SK-N-SH (cell line): Measurements from ENCODE around the gene RPL9. TPM values are rescaled to one million over a fixed set of nuclear protein-coding genes. Genes with fewer than 3 reads are reported as not detected.

Experiments
- CTCF ChIA-PET: fragments of 300-600, 350-600 bp; formaldehyde crosslinking; extraction: SDS; loops from one replicate; lab custom pipeline; 2021; lab: Yijun Ruan, JAX
- POLR2A ChIA-PET: fragments of 350-600 bp; sonication (Branson Sonifier 250); formaldehyde crosslinking; extraction: SDS; loops from one replicate; lab custom pipeline; 2020; ENCODE audit warnings: antibody characterized with exemption, inconsistent platforms; lab: Yijun Ruan, JAX
- DNase-seq: peaks from one replicate; pipeline ENCODE4 v3.0.0; 2012
- H2AFZ ChIP-seq: fragments of 200-600 bp; sonication (generic); 2 replicates; pipeline ENCODE4 v1.8.1; 2016; ENCODE audit warnings: antibody characterized with exemption, mild to moderate bottlenecking, low read depth
- H3F3A ChIP-seq: fragments of 200-600 bp; sonication (generic); replicated peaks from 2 replicates; pipeline ENCODE3; 2016; ENCODE audit warnings: antibody characterized with exemption, mild to moderate bottlenecking; ENCODE audit not compliant: insufficient read depth
- H3K27ac ChIP-seq, 2 experiments: fragments of 200-500 bp in 1 of 2; fragments of 200-600 bp in 1 of 2; sonication (Bioruptor generic) in 1 of 2; sonication (generic), shearing (Covaris generic) in 1 of 2; 2 replicates each; pipeline versions ENCODE4 v1.5.1 to v1.6.1; 2014 to 2016; ENCODE audit warnings: low read depth in 2 of 2, inconsistent platforms in 1 of 2, low read length in 1 of 2, mild to moderate bottlenecking in 1 of 2, mixed read lengths in 1 of 2
- H3K27me3 ChIP-seq: fragments of 200-600 bp; sonication (generic), shearing (Covaris generic); 2 replicates; pipeline ENCODE4 v1.6.1; 2016; ENCODE audit warnings: mixed run types; ENCODE audit not compliant: insufficient read depth
- H3K36me3 ChIP-seq, 2 experiments: fragments of 200-500 bp in 1 of 2; fragments of 200-600 bp in 1 of 2; sonication (Bioruptor generic) in 1 of 2; sonication (generic) in 1 of 2; replicated peaks in 1 of 2; 2 replicates each; pipeline versions ENCODE3 to v1.5.1; 2014 to 2016; ENCODE audit warnings: low read length in 1 of 2, mild to moderate bottlenecking in 1 of 2; ENCODE audit not compliant: insufficient read depth in 2 of 2, control insufficient read depth in 1 of 2
- H3K4me1 ChIP-seq, 2 experiments: fragments of 200-500 bp in 1 of 2; fragments of 200-600 bp in 1 of 2; sonication (Bioruptor generic) in 1 of 2; sonication (generic), shearing (Covaris generic) in 1 of 2; 2 replicates each; pipeline versions ENCODE4 v1.5.1 to v1.6.1; 2014 to 2016; ENCODE audit warnings: low read depth in 1 of 2, low read length in 1 of 2, mixed run types in 1 of 2; ENCODE audit not compliant: insufficient read depth in 2 of 2, control insufficient read depth in 1 of 2
- H3K4me2 ChIP-seq: fragments of 200-600 bp; sonication (generic), shearing (Covaris generic); 2 replicates; pipeline ENCODE4 v1.6.1; 2017; ENCODE audit warnings: mixed run types
- H3K4me3 ChIP-seq, 2 experiments: fragments of 200-500 bp in 1 of 2; fragments of 200-600 bp in 1 of 2; sonication (Bioruptor generic) in 1 of 2; sonication (generic), shearing (Covaris generic) in 1 of 2; 2 replicates each; pipeline versions ENCODE4 v1.5.1 to v1.8.1; 2014 to 2016; ENCODE audit warnings: low read depth in 2 of 2, inconsistent platforms in 1 of 2, low read length in 1 of 2, mild to moderate bottlenecking in 1 of 2, mixed read lengths in 1 of 2, moderate library complexity in 1 of 2
- H3K79me2 ChIP-seq: fragments of 200-600 bp; sonication (generic); 2 replicates; pipeline ENCODE4 v1.8.1; 2017; ENCODE audit warnings: mild to moderate bottlenecking; ENCODE audit not compliant: insufficient read depth
- H3K9ac ChIP-seq: fragments of 200-600 bp; sonication (generic); 2 replicates; pipeline ENCODE4 v1.6.1; 2017; ENCODE audit warnings: mixed run types
- H3K9me2 ChIP-seq: fragments of 200-600 bp; sonication (generic); 2 replicates; pipeline ENCODE4 v1.6.1; 2017; ENCODE audit warnings: mixed run types
- H3K9me3 ChIP-seq: fragments of 200-600 bp; sonication (generic); 2 replicates; pipeline ENCODE4 v1.6.1; 2017; ENCODE audit warnings: mixed run types, mild to moderate bottlenecking, moderate library complexity
- H4K20me1 ChIP-seq: fragments of 200-600 bp; sonication (generic); 2 replicates; pipeline ENCODE4 v1.6.1; 2017; ENCODE audit warnings: mild to moderate bottlenecking, mixed run types; ENCODE audit not compliant: insufficient read depth
- CHD2 ChIP-seq: fragments of 150-350 bp; IDR thresholded peaks from 2 replicates; pipeline ENCODE4 v1.6.1; 2018; ENCODE audit warnings: low read length; ENCODE audit not compliant: partially characterized antibody
- EP300 ChIP-seq, 2 experiments: IDR thresholded peaks; 2 replicates each; pipeline versions ENCODE4 v1.4.0 to v1.6.1; 2012; ENCODE audit warnings: borderline replicate concordance in 1 of 2, low read depth in 1 of 2, low read length in 1 of 2
- EZH2phosphoT487 ChIP-seq: fragments of 200-600 bp; sonication (generic); IDR thresholded peaks from 2 replicates; pipeline ENCODE4 v1.6.1; 2017; ENCODE audit warnings: low read depth, mixed run types, mild to moderate bottlenecking, antibody characterized with exemption, moderate library complexity, borderline replicate concordance
- FOSL2 ChIP-seq: IDR thresholded peaks from 2 replicates; pipeline ENCODE4 v1.4.0; 2012; ENCODE audit warnings: low read depth, mild to moderate bottlenecking, moderate library complexity, borderline replicate concordance
- FOXM1 ChIP-seq: IDR thresholded peaks from 2 replicates; pipeline ENCODE4 v1.4.0; 2012; ENCODE audit warnings: low read depth, mild to moderate bottlenecking
- GABPA ChIP-seq: IDR thresholded peaks from 2 replicates; pipeline ENCODE4 v1.4.0; 2012; ENCODE audit warnings: low read depth, mild to moderate bottlenecking
- JUND ChIP-seq: IDR thresholded peaks from 2 replicates; pipeline ENCODE4 v1.4.0; 2012
- NRF1 ChIP-seq: IDR thresholded peaks from 2 replicates; pipeline ENCODE4 v1.6.1; 2012; ENCODE audit warnings: low read depth, mild to moderate bottlenecking, low read length
- RAD21 ChIP-seq: IDR thresholded peaks from 2 replicates; pipeline ENCODE4 v1.6.1; 2012; ENCODE audit warnings: mild to moderate bottlenecking, low read length
- SMC3 ChIP-seq: IDR thresholded peaks from 2 replicates; pipeline ENCODE4 v1.6.1; 2012; ENCODE audit warnings: low read depth, low read length, improper control_type of control experiment
- TAF1 ChIP-seq: IDR thresholded peaks from 2 replicates; pipeline ENCODE4 v1.6.1; 2012; ENCODE audit warnings: low read depth, mild to moderate bottlenecking, low read length, moderate library complexity, borderline replicate concordance
- TEAD4 ChIP-seq: IDR thresholded peaks from 2 replicates; pipeline ENCODE4 v1.4.0; 2012; ENCODE audit warnings: mild to moderate bottlenecking, borderline replicate concordance; ENCODE audit not compliant: insufficient read depth
- USF2 ChIP-seq: fragments of 150-350 bp; IDR thresholded peaks from 2 replicates; pipeline ENCODE4 v1.6.1; 2017; ENCODE audit warnings: antibody characterized with exemption, low read length, low read depth, borderline replicate concordance
- WGBS: methylation state at CpG from one replicate; pipeline ENCODE4 v1.1.6; 2017; ENCODE audit warnings: low lambda C conversion rate; 5-methylcytosine and 5-hydroxymethylcytosine counted together
- polyA plus RNA-seq, 3 experiments: library from polyadenylated mRNA; depleted of rRNA; stranded (reverse); fragments of >200 nt; gene quantifications; 2 replicates each; pipeline ENCODE4 v1.2.3, GENCODE V29; 2012
- TF ChIP-seq, protein P1 (sequence below): IDR thresholded peaks from 2 replicates; pipeline ENCODE4 v1.6.1; 2012; ENCODE audit warnings: mild to moderate bottlenecking, low read depth, low read length, moderate library complexity
- TF ChIP-seq, protein P2 (sequence below): fragments of 200-600 bp; sonication (generic); IDR thresholded peaks from 2 replicates; pipeline ENCODE4 v1.6.1; 2017; ENCODE audit warnings: antibody characterized with exemption, mild to moderate bottlenecking, moderate library complexity
- TF ChIP-seq, protein P3 (sequence below): IDR thresholded peaks from 2 replicates; pipeline ENCODE4 v1.4.0; 2012; ENCODE audit warnings: low read depth, borderline replicate concordance

Gene RPL9
- polyA plus RNA-seq, 1 of the 3 experiments (the other 2 are of a cell fraction): 1,564 TPM

DNA sequence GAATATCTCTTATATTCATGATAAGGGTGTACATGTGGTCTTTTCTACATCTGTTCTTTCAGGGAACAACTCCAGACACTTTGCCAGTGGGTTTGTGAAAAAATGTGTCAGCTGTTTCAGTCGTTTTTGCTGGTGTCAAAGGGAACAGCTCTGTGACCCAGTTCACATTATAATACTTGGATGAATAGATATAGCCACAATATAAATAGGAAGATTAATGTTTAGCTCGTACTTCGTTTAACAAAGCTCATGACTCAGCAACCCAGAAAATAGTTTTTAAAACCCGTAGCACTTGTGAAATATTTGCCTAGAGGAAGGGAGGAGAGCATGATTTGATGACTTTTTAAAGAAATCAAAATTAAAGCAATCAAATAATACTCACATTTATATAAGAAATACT, 8.0 kb upstream of the RPL9 start:
- no peak overlapping the region for H3K9ac ChIP-seq
- no peak overlapping the region for H2AFZ ChIP-seq
- H4K20me1 ChIP-seq: no peaks in the 10 kb centered on the region
- H3K36me3 ChIP-seq: peaks cover 13 to 36% of the 10 kb centered on the region in 2 experiments
- H3K79me2 ChIP-seq: no peaks in the 10 kb centered on the region
- ChIA-PET POLR2A (interaction anchor here (1.7 kb wide), 1 partner anchor 59 kb away, joined by 4 read pairs; no protein-coding TSS in a partner anchor), CTCF (interaction anchor here (0.6 to 1.6 kb wide), 5 partner anchors 11 to 859 kb away, joined by 3 to 7 read pairs (median 3); no protein-coding TSS in a partner anchor)
- peaks cover 16% of the 10 kb centered on the region for H3F3A ChIP-seq
- TF ChIP-seq RAD21: no peak
- no peak for TF ChIP-seq TEAD4
- no peaks in the 10 kb centered on the region for H3K27me3 ChIP-seq
- H3K4me3 ChIP-seq: no peak overlapping the region
- H3K9me2 ChIP-seq: no peaks in the 10 kb centered on the region
- WGBS: 71% methylated on average over 4 of the region's 4 CpGs
- peaks cover 5% of the 10 kb centered on the region in 2 experiments; a peak in 2 of 4 replicates for H3K4me1 ChIP-seq
- no peaks in the 10 kb centered on the region for H3K9me3 ChIP-seq
- no peak overlapping the region for H3K4me2 ChIP-seq
- DNase-seq: no peak
- no peak overlapping the region for H3K27ac ChIP-seq

GRCh38 chr4:39464886-39465501, 6.3 kb upstream of the RPL9 start:
- peak overlapping the region; percentile 80 to 90 for H3K27ac ChIP-seq
- peak overlapping the region in 1 of 2 experiments; percentile 14; a peak in 1 of 4 replicates for H3K4me3 ChIP-seq
- TF ChIP-seq, protein P1, sequence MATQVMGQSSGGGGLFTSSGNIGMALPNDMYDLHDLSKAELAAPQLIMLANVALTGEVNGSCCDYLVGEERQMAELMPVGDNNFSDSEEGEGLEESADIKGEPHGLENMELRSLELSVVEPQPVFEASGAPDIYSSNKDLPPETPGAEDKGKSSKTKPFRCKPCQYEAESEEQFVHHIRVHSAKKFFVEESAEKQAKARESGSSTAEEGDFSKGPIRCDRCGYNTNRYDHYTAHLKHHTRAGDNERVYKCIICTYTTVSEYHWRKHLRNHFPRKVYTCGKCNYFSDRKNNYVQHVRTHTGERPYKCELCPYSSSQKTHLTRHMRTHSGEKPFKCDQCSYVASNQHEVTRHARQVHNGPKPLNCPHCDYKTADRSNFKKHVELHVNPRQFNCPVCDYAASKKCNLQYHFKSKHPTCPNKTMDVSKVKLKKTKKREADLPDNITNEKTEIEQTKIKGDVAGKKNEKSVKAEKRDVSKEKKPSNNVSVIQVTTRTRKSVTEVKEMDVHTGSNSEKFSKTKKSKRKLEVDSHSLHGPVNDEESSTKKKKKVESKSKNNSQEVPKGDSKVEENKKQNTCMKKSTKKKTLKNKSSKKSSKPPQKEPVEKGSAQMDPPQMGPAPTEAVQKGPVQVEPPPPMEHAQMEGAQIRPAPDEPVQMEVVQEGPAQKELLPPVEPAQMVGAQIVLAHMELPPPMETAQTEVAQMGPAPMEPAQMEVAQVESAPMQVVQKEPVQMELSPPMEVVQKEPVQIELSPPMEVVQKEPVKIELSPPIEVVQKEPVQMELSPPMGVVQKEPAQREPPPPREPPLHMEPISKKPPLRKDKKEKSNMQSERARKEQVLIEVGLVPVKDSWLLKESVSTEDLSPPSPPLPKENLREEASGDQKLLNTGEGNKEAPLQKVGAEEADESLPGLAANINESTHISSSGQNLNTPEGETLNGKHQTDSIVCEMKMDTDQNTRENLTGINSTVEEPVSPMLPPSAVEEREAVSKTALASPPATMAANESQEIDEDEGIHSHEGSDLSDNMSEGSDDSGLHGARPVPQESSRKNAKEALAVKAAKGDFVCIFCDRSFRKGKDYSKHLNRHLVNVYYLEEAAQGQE: 0 out of 2 replicates have a peak, but pooled peaks have one; percentile 25
- no peak for TF ChIP-seq FOXM1
- no peak for TF ChIP-seq USF2
- peak; percentile 41 to 50; a peak in 2 of 4 replicates for TF ChIP-seq EP300 (IDR thresholded peaks at IDR 0.05; ENCODE audit: borderline replicate concordance in 1 of 2, low read depth in 1 of 2, low read length in 1 of 2)
- no peak for TF ChIP-seq GABPA
- TF ChIP-seq CHD2: peak; percentile 86
- peak; percentile 37; the same call in 1 of the 2 replicates for TF ChIP-seq RAD21
- TF ChIP-seq SMC3: no peak
- TF ChIP-seq, protein P2, sequence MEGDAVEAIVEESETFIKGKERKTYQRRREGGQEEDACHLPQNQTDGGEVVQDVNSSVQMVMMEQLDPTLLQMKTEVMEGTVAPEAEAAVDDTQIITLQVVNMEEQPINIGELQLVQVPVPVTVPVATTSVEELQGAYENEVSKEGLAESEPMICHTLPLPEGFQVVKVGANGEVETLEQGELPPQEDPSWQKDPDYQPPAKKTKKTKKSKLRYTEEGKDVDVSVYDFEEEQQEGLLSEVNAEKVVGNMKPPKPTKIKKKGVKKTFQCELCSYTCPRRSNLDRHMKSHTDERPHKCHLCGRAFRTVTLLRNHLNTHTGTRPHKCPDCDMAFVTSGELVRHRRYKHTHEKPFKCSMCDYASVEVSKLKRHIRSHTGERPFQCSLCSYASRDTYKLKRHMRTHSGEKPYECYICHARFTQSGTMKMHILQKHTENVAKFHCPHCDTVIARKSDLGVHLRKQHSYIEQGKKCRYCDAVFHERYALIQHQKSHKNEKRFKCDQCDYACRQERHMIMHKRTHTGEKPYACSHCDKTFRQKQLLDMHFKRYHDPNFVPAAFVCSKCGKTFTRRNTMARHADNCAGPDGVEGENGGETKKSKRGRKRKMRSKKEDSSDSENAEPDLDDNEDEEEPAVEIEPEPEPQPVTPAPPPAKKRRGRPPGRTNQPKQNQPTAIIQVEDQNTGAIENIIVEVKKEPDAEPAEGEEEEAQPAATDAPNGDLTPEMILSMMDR: peak; percentile 48
- no peak for TF ChIP-seq EZH2phosphoT487
- TF ChIP-seq, protein P3, sequence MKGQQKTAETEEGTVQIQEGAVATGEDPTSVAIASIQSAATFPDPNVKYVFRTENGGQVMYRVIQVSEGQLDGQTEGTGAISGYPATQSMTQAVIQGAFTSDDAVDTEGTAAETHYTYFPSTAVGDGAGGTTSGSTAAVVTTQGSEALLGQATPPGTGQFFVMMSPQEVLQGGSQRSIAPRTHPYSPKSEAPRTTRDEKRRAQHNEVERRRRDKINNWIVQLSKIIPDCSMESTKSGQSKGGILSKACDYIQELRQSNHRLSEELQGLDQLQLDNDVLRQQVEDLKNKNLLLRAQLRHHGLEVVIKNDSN: no peak
- no peak for TF ChIP-seq NRF1
- TF ChIP-seq TAF1: peak; percentile 80
- peak; percentile 61; the same call in 1 of the 2 replicates for TF ChIP-seq FOSL2
- peak; percentile 31; the same call in 1 of the 2 replicates for TF ChIP-seq TEAD4
- TF ChIP-seq JUND: peak; percentile 66

More at GRCh38 chr4:39464886-39465501, 6.3 kb upstream of the RPL9 start:
- ChIA-PET CTCF (interaction anchor here (1.2 kb wide), 1 partner anchor 26 kb away, joined by 3 read pairs; no protein-coding TSS in a partner anchor), POLR2A (interaction anchor here (0.6 to 1.7 kb wide), 4 partner anchors 61 to 591 kb away, joined by 3 to 4 read pairs (median 3); partner anchors contain the start of gene UGDH)
- H3K9ac ChIP-seq: peak overlapping the region; percentile 51; the same call in 1 of the 2 replicates
- peaks cover 13 to 24% of the 10 kb centered on the region in 2 experiments for H3K36me3 ChIP-seq
- H3K9me2 ChIP-seq: no peaks in the 10 kb centered on the region
- DNase-seq: peak; percentile 81
- H4K20me1 ChIP-seq: no peaks in the 10 kb centered on the region
- no peaks in the 10 kb centered on the region for H3K9me3 ChIP-seq
- peaks cover 19% of the 10 kb centered on the region for H3F3A ChIP-seq
- H3K4me2 ChIP-seq: peak overlapping the region; percentile 68
- H3K4me1 ChIP-seq: peaks cover 5% of the 10 kb centered on the region in 2 experiments; a peak in 2 of 4 replicates
- peak overlapping the region; percentile 88 for H2AFZ ChIP-seq
- H3K79me2 ChIP-seq: peaks cover 13% of the 10 kb centered on the region
- 0% methylated on average over 2 of the region's 2 CpGs for WGBS
- no peaks in the 10 kb centered on the region for H3K27me3 ChIP-seq
